Cerebellar cortex (tissue), 1 donor: Measurements from ENCODE around the gene HP.
A peak's percentile ranks its signal among the peaks of the same experiment; 100 is the strongest.
"Not testable (repeated sequence)": the region's sequence is repeated elsewhere in the genome, so short reads cannot be mapped to it uniquely, and the experiment has no call there.

Experiments used
- DNase-seq: peaks from one replicate; pipeline ENCODE4 v3.0.0-alpha.2; 2015; ENCODE audit warnings: low spot score

HP gene

GRCh38 chr16:72054254-72054847, at the start of gene HP:
TSS of gene HP (plus strand) at chr16:72054505. CDS start at chr16:72054653, 148 bp downstream.
- not testable (repeated sequence) for DNase-seq

GRCh38 chr16:72008065-72008423, 46.3 kb upstream of the HP start:
- DNase-seq = not testable (repeated sequence)

GRCh38 chr16:72008424-72009216, 45.7 kb upstream of the HP start, which contains the start of gene DHODH:
TSS of gene DHODH (plus strand) at chr16:72008744. CDS start at chr16:72008765, 21 bp downstream.
- peak; percentile 99 for DNase-seq

GRCh38 chr16:72009779-72010178, 44.5 kb upstream of the HP start:
- DNase-seq = no peak

GRCh38 chr16:72012607-72013006, 41.7 kb upstream of the HP start:
- DNase-seq = no peak

GRCh38 chr16:72013389-72013788, 40.9 kb upstream of the HP start:
- no peak for DNase-seq

GRCh38 chr16:72013888-72014581, 40.3 kb upstream of the HP start:
- DNase-seq = no peak

- no peak for DNase-seq
Observed at GRCh38 chr16:72014675-72015074, 39.6 kb upstream of the HP start.

GRCh38 chr16:72015124-72015523, 39.2 kb upstream of the HP start:
- no peak for DNase-seq

GRCh38 chr16:72018470-72018869, 35.8 kb upstream of the HP start:
- no peak for DNase-seq

GRCh38 chr16:72021043-72021442, 33.3 kb upstream of the HP start:
- DNase-seq = no peak

- DNase-seq = no peak
Observed at GRCh38 chr16:72022127-72022526, 32.2 kb upstream of the HP start.

GRCh38 chr16:72023962-72024361, 30.3 kb upstream of the HP start:
- DNase-seq = no peak

GRCh38 chr16:72024862-72025382, 29.4 kb upstream of the HP start:
- DNase-seq = no peak

GRCh38 chr16:72025404-72026114, 28.7 kb upstream of the HP start:
- no peak for DNase-seq

- DNase-seq = no peak
Observed at GRCh38 chr16:72027669-72028378, 26.5 kb upstream of the HP start.

GRCh38 chr16:72029567-72030271, 24.6 kb upstream of the HP start:
- DNase-seq = no peak

GRCh38 chr16:72033437-72033836, 20.9 kb upstream of the HP start:
- DNase-seq = no peak

- DNase-seq = no peak
Observed at GRCh38 chr16:72036098-72036497, 18.2 kb upstream of the HP start.

- no peak for DNase-seq
Observed at GRCh38 chr16:72042157-72042660, 12.1 kb upstream of the HP start.

GRCh38 chr16:72043058-72043457, 11.2 kb upstream of the HP start:
- DNase-seq = no peak
